MCF 10A (cell line): ENCODE data around the gene RPS19. TPM values are rescaled to one million over a fixed set of nuclear protein-coding genes. Genes with fewer than 3 reads are reported as not detected.
"Not testable (repeated sequence)": the region's sequence is repeated elsewhere in the genome, so short reads cannot be mapped to it uniquely, and the experiment has no call there.

ENCODE experiments used
- BruUV-seq: library from RNA; stranded (reverse); fragments of 400-500 nt; replicated peaks from 2 replicates; lab custom pipeline; 2021; lab: Mats Ljungman, UMichigan
- CTCF ChIA-PET: fragments of 300-600 bp; sonication (Branson Sonifier 250); formaldehyde crosslinking; extraction: SDS; loops from one replicate; lab custom pipeline; 2021; ENCODE audit warnings: antibody characterized with exemption, inconsistent platforms; lab: Yijun Ruan, JAX
- POLR2A ChIA-PET: fragments of 300-600, 350-650 bp; sonication (Branson Sonifier 250); formaldehyde crosslinking; extraction: SDS; loops from one replicate; lab custom pipeline; 2020; ENCODE audit warnings: antibody characterized with exemption, inconsistent platforms; lab: Yijun Ruan, JAX
- DNase-seq: peaks from one replicate; pipeline ENCODE4 v3.0.0-alpha.2; 2018; ENCODE audit not compliant: unreplicated experiment
- H3K27ac Mint-ChIP-seq: one replicate; pipeline ENCODE4 v1.8.0; 2022; ENCODE audit warnings: mild to moderate bottlenecking, low read depth, mixed read lengths; ENCODE audit not compliant: unreplicated experiment
- H3K27me3 Mint-ChIP-seq: one replicate; pipeline ENCODE4 v1.8.0; 2022; ENCODE audit warnings: mixed read lengths; ENCODE audit not compliant: insufficient read depth, unreplicated experiment
- H3K36me3 Mint-ChIP-seq: one replicate; pipeline ENCODE4 v1.8.0; 2022; ENCODE audit warnings: mild to moderate bottlenecking, moderate library complexity, mixed read lengths; ENCODE audit not compliant: insufficient read depth, unreplicated experiment
- H3K4me1 Mint-ChIP-seq: one replicate; pipeline ENCODE4 v1.8.0; 2022; ENCODE audit warnings: mixed read lengths; ENCODE audit not compliant: insufficient read depth, unreplicated experiment
- H3K4me3 Mint-ChIP-seq: one replicate; pipeline ENCODE4 v1.8.0; 2022; ENCODE audit warnings: mild to moderate bottlenecking, moderate library complexity, mixed read lengths; ENCODE audit not compliant: unreplicated experiment
- H3K9me3 Mint-ChIP-seq: one replicate; pipeline ENCODE4 v1.8.0; 2022; ENCODE audit warnings: mixed read lengths; ENCODE audit not compliant: unreplicated experiment
- intact Hi-C: fragments of 100-400 bp; cut with micrococcal nuclease; formaldehyde crosslinking; loops from 2 replicates; pipeline ENCODE4 v1.14.1; 2022
- total RNA-seq: library from RNA; stranded (reverse); gene quantifications from 2 replicates; pipeline ENCODE4 v1.2.3, GENCODE V29; 2022
- TF ChIP-seq, protein P1 (sequence below): fragments of 200-600 bp; IDR thresholded peaks from one replicate; pipeline ENCODE4 v1.8.0; 2022; ENCODE audit warnings: antibody characterized with exemption, mild to moderate bottlenecking; ENCODE audit not compliant: unreplicated experiment

RPS19 gene
- total RNA-seq, 1 experiment from 2014 or later: 3,060 TPM

DNA sequence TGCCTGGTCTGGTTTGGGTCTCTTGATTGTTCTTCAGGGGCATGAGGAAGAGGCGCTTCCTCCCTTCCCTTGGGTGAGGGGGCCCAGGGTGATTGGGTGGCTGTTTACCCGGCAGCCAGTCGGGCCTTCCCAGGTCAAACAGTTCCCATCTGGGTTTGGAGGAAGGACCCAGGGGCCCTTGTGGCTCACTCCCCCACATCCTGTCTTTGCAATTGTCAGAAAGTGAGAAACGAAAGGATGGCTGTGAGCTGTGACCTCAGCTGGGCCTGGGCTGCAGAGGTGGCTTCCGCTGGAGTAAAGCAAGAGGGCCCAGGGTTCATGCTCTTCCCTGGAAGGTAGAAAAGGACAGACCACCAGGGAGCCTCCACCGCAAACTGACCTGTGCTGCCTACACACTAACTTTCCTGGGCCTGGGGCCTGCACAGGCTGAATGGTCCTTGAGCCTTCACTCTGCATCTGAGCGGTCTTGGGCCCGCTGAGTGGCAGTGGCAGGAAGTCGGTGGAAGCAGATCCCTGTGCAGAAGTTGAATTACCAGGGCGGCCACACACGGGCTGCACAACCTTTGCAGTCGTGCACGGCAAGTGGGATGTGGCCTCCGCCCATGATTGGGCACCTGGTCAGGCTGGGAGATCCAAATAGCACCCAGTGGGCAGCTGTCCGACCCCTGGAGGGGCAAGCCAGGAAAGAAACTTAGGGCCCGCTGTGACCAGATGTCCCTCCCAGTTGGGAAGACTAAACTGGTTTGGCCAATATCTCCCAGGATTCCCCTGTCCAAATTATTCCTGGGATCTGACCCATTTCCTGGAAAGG is 11.7 kb downstream of the RPS19 start:
- H3K4me3 Mint-ChIP-seq: peak overlapping the region; percentile 28
- peaks cover 76% of the 10 kb centered on the region for H3K36me3 Mint-ChIP-seq
- no peaks in the 10 kb centered on the region for H3K27me3 Mint-ChIP-seq
- peaks cover 8% of the 10 kb centered on the region for H3K4me1 Mint-ChIP-seq
- no TSS peak for BruUV-seq
- intact Hi-C loops: no loop called here
- ChIA-PET POLR2A (interaction anchor here (0.6 to 9.5 kb wide), 6 partner anchors 10 to 1251 kb away, joined by 3 to 134 read pairs (median 9); partner anchors contain the start of genes ARHGEF1 and RPS19), CTCF (interaction anchor here (0.7 to 4.8 kb wide), 4 partner anchors 10 to 79 kb away, joined by 3 to 32 read pairs (median 4); partner anchors contain the start of gene RPS19)
- TF ChIP-seq, protein P1, sequence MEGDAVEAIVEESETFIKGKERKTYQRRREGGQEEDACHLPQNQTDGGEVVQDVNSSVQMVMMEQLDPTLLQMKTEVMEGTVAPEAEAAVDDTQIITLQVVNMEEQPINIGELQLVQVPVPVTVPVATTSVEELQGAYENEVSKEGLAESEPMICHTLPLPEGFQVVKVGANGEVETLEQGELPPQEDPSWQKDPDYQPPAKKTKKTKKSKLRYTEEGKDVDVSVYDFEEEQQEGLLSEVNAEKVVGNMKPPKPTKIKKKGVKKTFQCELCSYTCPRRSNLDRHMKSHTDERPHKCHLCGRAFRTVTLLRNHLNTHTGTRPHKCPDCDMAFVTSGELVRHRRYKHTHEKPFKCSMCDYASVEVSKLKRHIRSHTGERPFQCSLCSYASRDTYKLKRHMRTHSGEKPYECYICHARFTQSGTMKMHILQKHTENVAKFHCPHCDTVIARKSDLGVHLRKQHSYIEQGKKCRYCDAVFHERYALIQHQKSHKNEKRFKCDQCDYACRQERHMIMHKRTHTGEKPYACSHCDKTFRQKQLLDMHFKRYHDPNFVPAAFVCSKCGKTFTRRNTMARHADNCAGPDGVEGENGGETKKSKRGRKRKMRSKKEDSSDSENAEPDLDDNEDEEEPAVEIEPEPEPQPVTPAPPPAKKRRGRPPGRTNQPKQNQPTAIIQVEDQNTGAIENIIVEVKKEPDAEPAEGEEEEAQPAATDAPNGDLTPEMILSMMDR: no peak
- H3K9me3 Mint-ChIP-seq: no peaks in the 10 kb centered on the region
- DNase-seq: peak; percentile 25
- no peak overlapping the region for H3K27ac Mint-ChIP-seq

DNA sequence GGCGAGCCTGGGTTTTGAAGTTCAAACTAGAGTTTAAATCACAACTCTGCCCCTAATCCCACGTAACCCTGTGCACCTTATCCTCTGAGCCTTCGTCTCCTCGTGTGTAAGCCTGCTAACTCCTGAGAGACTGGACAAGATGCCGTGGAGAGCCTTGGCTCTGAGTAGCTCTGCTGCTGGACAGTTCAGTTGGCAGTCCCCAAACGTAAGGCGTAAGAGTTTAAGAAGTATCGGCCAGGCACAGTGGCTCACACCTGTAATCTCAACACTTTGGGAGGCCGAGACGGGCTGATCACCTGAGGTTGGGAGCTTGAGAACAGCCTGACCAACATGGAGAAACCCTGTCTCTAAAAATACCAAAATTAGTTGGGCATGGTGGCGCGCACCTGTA is 12.3 kb downstream of the RPS19 start:
- Mint-ChIP-seq H3K4me3 (peak overlapping the region; percentile 28), H3K4me1 (peaks cover 8% of the 10 kb centered on the region), H3K36me3 (peaks cover 70% of the 10 kb centered on the region), H3K27ac (no peak overlapping the region), H3K27me3 (no peaks in the 10 kb centered on the region), H3K9me3 (no peaks in the 10 kb centered on the region)
- CTCF ChIA-PET: interaction anchor here (0.7 to 4.8 kb wide), 7 partner anchors 8 to 85 kb away, joined by 3 to 32 read pairs (median 3); partner anchors contain the start of gene RPS19
- peak; percentile 32 for DNase-seq
- BruUV-seq: no TSS peak
- intact Hi-C loops: no loop called here
- POLR2A ChIA-PET: interaction anchor here (0.7 to 9.5 kb wide), 7 partner anchors 11 to 1226 kb away, joined by 3 to 134 read pairs (median 6); partner anchors contain the start of genes ARHGEF1, RPS19 and ZNF574
- TF ChIP-seq, protein P1: no peak

DNA sequence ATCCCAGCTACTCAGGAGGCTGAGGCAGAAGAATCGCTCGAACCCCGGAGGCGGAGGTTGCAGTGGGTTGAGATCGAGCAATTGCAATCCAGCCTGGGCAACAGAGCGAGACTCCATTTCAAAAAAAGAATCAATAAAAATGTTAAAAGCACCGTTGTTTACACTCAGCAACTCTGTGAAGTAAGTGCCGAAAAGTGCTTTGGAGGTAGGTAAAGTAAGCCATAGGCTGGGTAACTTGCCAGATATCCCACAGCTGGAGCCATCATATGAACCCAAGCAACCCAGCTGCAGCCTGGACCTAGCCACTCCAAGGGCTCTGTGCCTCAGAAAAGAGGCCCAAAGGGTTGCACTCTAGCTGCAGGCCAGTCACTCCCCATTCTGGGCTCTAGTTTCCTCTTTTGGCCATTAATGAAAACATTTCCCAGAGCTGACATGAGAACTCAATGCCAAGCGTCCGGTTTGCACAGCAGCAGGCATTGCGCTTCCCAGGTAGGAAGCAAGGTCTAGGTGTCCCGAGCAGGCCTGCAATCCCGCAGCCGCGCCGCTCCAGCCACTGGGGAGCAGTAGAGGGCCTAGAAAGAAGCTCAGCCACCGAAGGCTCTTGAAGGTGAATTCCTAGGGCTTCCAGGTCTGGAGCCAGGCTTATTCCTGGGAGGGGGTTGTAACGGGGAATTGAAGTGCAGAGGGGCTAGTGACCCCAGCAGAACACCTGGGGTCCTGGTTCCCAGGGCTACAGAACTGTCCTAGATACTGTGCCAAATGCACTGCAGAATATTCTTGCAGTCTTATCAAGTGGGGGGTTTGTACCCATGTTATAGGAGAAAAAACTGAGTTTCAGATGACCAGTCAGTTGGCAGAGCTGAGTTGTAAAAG is 13.0 kb downstream of the RPS19 start:
- peaks cover 63% of the 10 kb centered on the region for H3K36me3 Mint-ChIP-seq
- intact Hi-C loops: loop anchor here (1.0 kb wide), 1 partner anchor 78 kb away; no protein-coding TSS in a partner anchor
- ChIA-PET POLR2A (interaction anchor here (0.7 to 9.5 kb wide), 8 partner anchors 11 to 1227 kb away, joined by 3 to 134 read pairs (median 6); partner anchors contain the start of genes ARHGEF1, RPS19 and ZNF574), CTCF (interaction anchor here (0.6 to 4.8 kb wide), 16 partner anchors 9 to 1575 kb away, joined by 3 to 32 read pairs (median 3); partner anchors contain the start of genes ARHGEF1 and RPS19)
- TF ChIP-seq, protein P1: peak; percentile 51
- no peaks in the 10 kb centered on the region for H3K9me3 Mint-ChIP-seq
- H3K27me3 Mint-ChIP-seq: no peaks in the 10 kb centered on the region
- BruUV-seq: TSS peak; percentile 16
- DNase-seq: peak; percentile 87
- no peak overlapping the region for H3K27ac Mint-ChIP-seq
- peaks cover 3% of the 10 kb centered on the region for H3K4me1 Mint-ChIP-seq
- H3K4me3 Mint-ChIP-seq: peak overlapping the region; percentile 28

DNA sequence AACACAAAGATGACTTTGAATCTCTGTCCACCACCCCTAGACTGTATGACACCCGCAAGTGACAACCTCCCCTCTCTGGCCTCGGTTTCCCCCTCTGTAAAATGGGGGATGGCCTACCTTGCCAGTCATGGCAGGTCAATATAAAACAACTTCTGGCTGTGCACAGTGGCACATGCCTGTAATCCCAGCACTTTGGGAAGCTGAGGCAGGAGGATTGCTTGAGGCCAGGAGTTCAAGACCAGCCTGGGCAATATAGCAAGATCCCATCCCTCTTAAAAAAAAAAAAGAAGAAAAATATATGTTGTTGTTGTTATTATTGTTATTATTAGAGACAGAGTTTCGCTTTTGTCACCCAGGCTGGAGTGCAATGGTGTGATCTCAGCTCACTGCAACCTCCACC is 15.9 kb downstream of the RPS19 start:
- CTCF ChIA-PET, BruUV-seq, H3K4me1 Mint-ChIP-seq, H3K27me3 Mint-ChIP-seq, H3K9me3 Mint-ChIP-seq, DNase-seq, intact Hi-C loops, H3K4me3 Mint-ChIP-seq, H3K27ac Mint-ChIP-seq: not testable (repeated sequence)
- POLR2A ChIA-PET: interaction anchor here (0.6 to 9.5 kb wide), 2 partner anchors 14 to 26 kb away, joined by 5 to 134 read pairs; partner anchors contain the start of gene RPS19
- H3K36me3 Mint-ChIP-seq: peaks cover 34% of the 10 kb centered on the region
